C1 segment of cervical spinal cord (tissue), 14 donors: ENCODE data around the gene SIMC1.

Source experiments
- DNase-seq, 14 donors: peaks; one replicate each; lab custom pipeline; 2025; lab: John Stamatoyannopoulos, UW

Gene SIMC1

DNA sequence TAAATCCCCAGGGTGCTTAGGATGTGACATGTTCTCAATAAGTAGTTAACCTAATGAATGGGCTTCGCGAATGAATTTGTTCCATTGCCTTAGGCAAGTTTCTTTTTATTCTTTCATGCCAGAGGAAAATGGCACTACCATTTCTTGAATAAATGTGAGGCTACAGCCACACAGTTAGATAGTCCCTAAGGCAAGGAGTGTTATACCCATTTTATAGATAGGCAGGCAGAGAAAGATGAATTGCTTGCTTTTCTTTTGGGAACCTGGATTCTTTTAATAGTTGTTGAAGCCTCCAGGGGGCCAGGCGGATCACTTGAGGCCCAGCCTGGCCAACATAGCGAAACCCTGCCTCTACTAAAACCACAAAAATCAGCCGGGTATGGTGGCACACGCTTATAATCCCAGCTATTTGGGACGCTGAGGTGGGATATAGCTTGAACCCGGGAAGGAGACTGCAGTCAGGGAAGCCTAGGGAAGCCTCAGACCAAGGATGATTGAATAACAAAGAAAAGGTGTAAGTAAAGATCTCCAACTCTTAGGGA, 149.2 kb downstream of the SIMC1 start:
- no peak for DNase-seq

GRCh38 chr5:176388003-176388443, 149.8 kb downstream of the SIMC1 start:
- peak in 1 of 14 donors; percentile 39 for DNase-seq

GRCh38 chr5:176388444-176389134, 150.4 kb downstream of the SIMC1 start, which contains the start of the genes HIGD2A and NOP16:
Gene HIGD2A (plus strand): TSS chr5:176388751. CDS start chr5:176388820, 69 bp downstream.
Gene NOP16 (minus strand): TSS chr5:176388598. CDS start chr5:176388539, 59 bp downstream.
- DNase-seq: peak; percentile 92 to 100 (median 99)

DNA sequence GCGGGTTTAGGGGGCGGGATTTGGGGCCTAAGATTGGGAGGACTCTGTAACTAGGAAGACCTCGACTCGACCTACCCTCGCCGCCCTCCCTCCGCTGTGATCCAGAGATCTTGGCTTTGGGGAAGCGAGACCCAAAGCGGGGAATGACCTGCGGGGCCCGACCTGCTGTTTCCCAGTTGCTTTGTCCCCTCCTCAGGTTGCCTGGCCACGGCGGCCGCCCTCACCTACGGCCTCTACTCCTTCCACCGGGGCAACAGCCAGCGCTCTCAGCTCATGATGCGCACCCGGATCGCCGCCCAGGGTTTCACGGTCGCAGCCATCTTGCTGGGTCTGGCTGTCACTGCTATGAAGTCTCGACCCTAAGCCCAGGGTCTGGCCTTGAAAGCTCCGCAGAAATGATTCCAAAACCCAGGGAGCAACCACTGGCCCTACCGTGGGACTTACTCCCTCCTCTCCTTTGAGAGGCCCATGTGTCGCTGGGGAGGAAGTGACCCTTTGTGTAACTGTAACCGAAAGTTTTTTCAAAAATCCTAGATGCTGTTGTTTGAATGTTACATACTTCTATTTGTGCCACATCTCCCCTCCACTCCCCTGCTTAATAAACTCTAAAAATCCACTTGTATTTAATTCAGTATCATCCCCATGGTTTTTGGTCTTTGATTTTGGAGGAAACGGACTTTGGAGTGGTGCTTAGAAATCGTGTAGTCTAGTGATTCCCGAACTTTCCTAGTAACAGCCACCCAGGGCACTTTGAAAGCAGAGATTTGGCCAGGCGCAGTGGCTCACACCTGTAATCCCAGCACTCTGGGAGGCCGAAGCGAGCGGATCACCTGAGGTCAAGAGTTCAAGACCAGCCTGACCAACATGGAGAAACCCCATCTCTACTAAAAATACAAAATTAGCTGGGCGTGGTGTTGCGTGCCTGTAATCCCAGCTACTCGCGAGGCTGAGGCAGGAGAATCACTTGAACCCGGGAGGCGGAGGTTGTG, 151.2 kb downstream of the SIMC1 start:
- no peak for DNase-seq

DNA sequence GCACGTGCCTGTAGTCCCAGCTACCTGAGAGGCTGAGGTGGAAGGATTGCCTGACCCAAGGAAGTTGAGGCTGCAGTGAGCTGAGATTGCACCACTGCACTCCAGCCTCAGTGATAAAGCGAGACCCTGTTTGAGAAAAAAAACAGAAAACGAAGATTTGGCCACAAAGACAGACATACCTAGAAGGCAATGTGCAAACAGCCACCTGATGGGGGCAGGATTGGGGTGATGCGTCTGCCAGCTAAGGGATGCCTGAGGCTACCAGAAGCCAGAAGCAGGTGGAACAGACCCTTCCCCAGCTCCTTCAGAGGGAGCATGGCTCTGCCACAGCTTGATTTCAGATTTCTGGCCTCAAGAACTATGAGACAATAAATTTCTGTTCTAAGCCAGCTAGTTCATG, 153.3 kb downstream of the SIMC1 start:
- no peak for DNase-seq

DNA sequence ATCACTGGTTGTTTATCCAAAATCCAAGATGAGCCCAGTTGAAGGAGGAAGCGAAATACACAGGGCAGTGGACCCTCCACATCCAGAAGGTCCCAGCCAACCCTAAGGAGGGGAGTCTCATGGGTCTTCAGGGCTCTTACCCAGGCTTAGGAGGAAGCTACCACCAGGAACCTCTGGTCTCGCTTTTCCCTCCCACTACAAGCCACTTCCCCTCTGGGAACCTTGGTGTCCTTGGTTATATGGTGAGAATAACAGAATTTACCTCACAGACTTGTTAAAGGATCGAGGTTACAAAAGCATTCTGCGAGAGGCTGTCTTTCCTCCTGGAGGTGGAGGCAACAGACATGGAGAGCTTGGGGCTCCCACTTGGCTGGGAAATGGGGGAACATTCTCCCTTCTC, 153.8 kb downstream of the SIMC1 start:
- DNase-seq: no peak

DNA sequence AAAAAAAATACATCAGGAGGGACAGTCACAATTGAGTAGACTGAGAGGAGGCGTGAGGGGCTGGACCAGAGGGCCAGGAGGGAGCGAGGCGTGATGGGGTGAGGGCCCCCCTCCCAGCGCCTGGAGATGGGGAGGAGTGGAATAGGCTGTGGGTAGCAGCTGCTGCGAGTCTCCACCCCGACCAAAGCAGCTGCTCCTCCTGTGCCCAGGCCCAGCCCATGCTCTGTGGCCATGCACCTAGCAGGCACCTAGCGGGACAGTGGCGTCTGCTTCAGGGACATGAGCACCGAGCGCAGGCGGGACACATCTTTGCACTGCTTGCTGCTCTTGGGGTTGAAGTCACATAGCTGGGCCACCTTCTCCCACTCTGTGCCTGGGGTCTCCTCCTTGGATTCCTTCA, 154.3 kb downstream of the SIMC1 start:
- no peak for DNase-seq

GRCh38 chr5:176394096-176394495, 155.9 kb downstream of the SIMC1 start:
- DNase-seq: no peak

GRCh38 chr5:176394881-176395675, 156.9 kb downstream of the SIMC1 start:
- no peak for DNase-seq
